IMR-90 (cell line): ENCODE measurements around the gene RAPGEF3.

ENCODE experiments used
- CEBPB ChIP-seq: IDR thresholded peaks from 2 replicates; pipeline ENCODE4 v1.6.1; 2012; ENCODE audit warnings: low read depth, low read length, improper control_type of control experiment
- CTCF ChIP-seq: conservative IDR thresholded peaks from 2 replicates; pipeline ENCODE4 v1.5.1; 2012; ENCODE audit warnings: mild to moderate bottlenecking, low read depth, low read length, improper control_type of control experiment
- FOS ChIP-seq: fragments of 150-350 bp; IDR thresholded peaks from 2 replicates; pipeline ENCODE4 v1.6.1; 2016; ENCODE audit warnings: low read depth, low read length
- MAZ ChIP-seq: IDR thresholded peaks from 2 replicates; pipeline ENCODE4 v1.6.1; 2012; ENCODE audit warnings: low read depth, mild to moderate bottlenecking, low read length, improper control_type of control experiment, moderate library complexity, borderline replicate concordance
- MXI1 ChIP-seq: IDR thresholded peaks from 2 replicates; pipeline ENCODE4 v1.6.1; 2012; ENCODE audit warnings: low read depth, mild to moderate bottlenecking, low read length, moderate library complexity, borderline replicate concordance
- POLR2A ChIP-seq: IDR thresholded peaks from 2 replicates; pipeline ENCODE4 v1.6.1; 2012; ENCODE audit warnings: mild to moderate bottlenecking, low read depth, low read length

GRCh38 chr12:47782372-47782770 lies 23.7 kb upstream of the RAPGEF3 start:
- TF ChIP-seq CTCF (no peak), POLR2A (no peak), MAZ (no peak), CEBPB (no peak), FOS (no peak), MXI1 (no peak)
